H1 (cell line): ENCODE measurements around the gene POGK. TPM values are rescaled to one million over a fixed set of nuclear protein-coding genes. Genes with fewer than 3 reads are reported as not detected.

ENCODE experiments used
- JUND ChIP-seq: IDR thresholded peaks from 2 replicates; pipeline ENCODE4 v1.6.1; 2011; ENCODE audit warnings: mild to moderate bottlenecking, improper control_type of control experiment, low read length
- polyA plus RNA-seq, 7 experiments: library from polyadenylated mRNA; depleted of rRNA in 3 of 7; stranded (reverse) in 5 of 7; unstranded in 2 of 7; fragments of >200 nt in 5 of 7; fragments of 200-250 nt in 2 of 7; gene quantifications; 1 replicate in 5 of 7; 2 replicates in 1 of 7; 4 replicates in 1 of 7; pipeline versions ENCODE4 v1.2.1 to v1.2.3, GENCODE V29; 2011 to 2013; ENCODE audit warnings: missing spikeins in 2 of 7, mixed read lengths in 2 of 7
- total RNA-seq: library from RNA; stranded (reverse); fragmentation: NEBNext Ultra II Directional; extraction: Animal tissue kit (Norgen Biotek cat#: 25700); gene quantifications from 2 replicates; pipeline ENCODE4 v1.2.1, GENCODE V29; 2021

The POGK gene
- total and polyA plus RNA-seq, 2 of the 8 experiments (the other 6 are each of a cell fraction or from before 2014, with no cell fraction given), result 16.9 to 40.3 TPM

DNA sequence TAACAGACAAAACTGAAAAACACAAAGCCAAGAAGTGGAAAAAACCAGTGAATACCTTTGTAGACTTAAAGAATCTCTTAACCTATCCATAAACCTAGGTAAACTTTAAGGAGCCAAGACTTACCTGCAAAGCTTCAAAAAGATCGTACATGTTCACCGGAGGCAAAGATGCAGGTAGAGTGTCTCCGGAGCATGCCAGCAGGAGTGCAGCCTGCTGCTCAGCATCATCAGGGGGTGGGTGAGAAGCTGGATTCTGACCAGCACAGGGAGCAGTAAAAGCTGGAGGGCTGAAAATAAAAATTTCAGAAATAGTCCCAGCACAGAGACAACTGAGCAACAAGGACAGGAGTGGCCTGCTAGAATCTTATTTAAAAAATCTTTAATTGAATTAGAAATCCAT lies 18.7 kb downstream of the POGK start (continued):
- TF ChIP-seq JUND, result no peak
